HAP-1 (cell line): ENCODE results near the gene DLG4.

Experiments used
- DNase-seq, 2 experiments: peaks; one replicate each; pipeline ENCODE4 v3.0.0-alpha.2; 2016 to 2020; ENCODE audit warnings: low spot score in 2 of 2
- H3K27me3 ChIP-seq: fragments of 250-450 bp; sonication (Bioruptor Pico); 2 replicates; pipeline ENCODE4 v1.5.1; 2020; ENCODE audit warnings: low read depth, mild to moderate bottlenecking, moderate library complexity
- H3K36me3 ChIP-seq: fragments of 250-450 bp; sonication (Bioruptor Pico); replicated peaks from 2 replicates; pipeline ENCODE4 v1.5.1; 2020; ENCODE audit warnings: mild to moderate bottlenecking
- H3K4me1 ChIP-seq: fragments of 250-450 bp; sonication (Bioruptor Pico); 2 replicates; pipeline ENCODE4 v1.5.1; 2020; ENCODE audit warnings: mild to moderate bottlenecking
- H3K4me3 ChIP-seq: fragments of 250-450 bp; sonication (Bioruptor Pico); 2 replicates; pipeline ENCODE4 v1.5.1; 2020; ENCODE audit warnings: mild to moderate bottlenecking, moderate library complexity
- H3K9me3 ChIP-seq: fragments of 250-450 bp; sonication (Bioruptor Pico); 2 replicates; pipeline ENCODE4 v1.5.1; 2020; ENCODE audit warnings: mild to moderate bottlenecking, moderate library complexity
- in situ Hi-C: fragments of 300-500 bp; cut with MboI; formaldehyde crosslinking; loops from 3 replicates; pipeline ENCODE4 v1.14.3; 2020; ENCODE audit warnings: low sequenced_read_pairs, inconsistent platforms, mixed read lengths

The DLG4 gene

GRCh38 chr17:7241783-7242716 lies 22.4 kb upstream of the DLG4 start, which contains the start of gene GABARAP:
Gene GABARAP, minus strand, starts transcription at chr17:7242449. Its CDS starts 119 bp downstream, at chr17:7242330.
- peaks cover 19% of the 10 kb centered on the region for H3K4me1 ChIP-seq
- in situ Hi-C loops, result loop anchor here (10.0 to 25.0 kb wide), 2 partner anchors 243 to 920 kb away; partner anchors contain the start of genes PER1, POLR2A, SLC35G6 and VAMP2
- peak; percentile 74 to 95 for DNase-seq
- peak within 1 kb of the TSS; percentile 71 for H3K4me3 ChIP-seq
- H3K9me3 ChIP-seq, result no peaks in the 10 kb centered on the region; the same call in 1 of the 2 replicates
- H3K36me3 ChIP-seq, result peaks cover 61% of the 10 kb centered on the region
- no peaks in the 10 kb centered on the region for H3K27me3 ChIP-seq

- in situ Hi-C loops, result loop anchor here (10.0 to 25.0 kb wide), 2 partner anchors 244 to 921 kb away; partner anchors contain the start of genes PER1, POLR2A, SLC35G6 and VAMP2
- H3K9me3 ChIP-seq, result no peaks in the 10 kb centered on the region; the same call in 1 of the 2 replicates
Observed at GRCh38 chr17:7241090-7241733, 21.6 kb upstream of the DLG4 start.

GRCh38 chr17:7240375-7240774 lies 20.7 kb upstream of the DLG4 start:
- Histone ChIP-seq H3K27me3 (no peaks in the 10 kb centered on the region), H3K9me3 (no peaks in the 10 kb centered on the region; the same call in 1 of the 2 replicates), H3K36me3 (peaks cover 61% of the 10 kb centered on the region), H3K4me3 (peak overlapping the region; percentile 6; the same call in 1 of the 2 replicates), H3K4me1 (peaks cover 19% of the 10 kb centered on the region)
- in situ Hi-C loops, result loop anchor here (10.0 to 25.0 kb wide), 2 partner anchors 244 to 922 kb away; partner anchors contain the start of genes PER1, POLR2A, SLC35G6 and VAMP2
- no peak for DNase-seq

More at GRCh38 chr17:7241090-7241733, 21.6 kb upstream of the DLG4 start:
- Histone ChIP-seq H3K36me3 (peaks cover 61% of the 10 kb centered on the region), H3K4me1 (peaks cover 19% of the 10 kb centered on the region), H3K27me3 (no peaks in the 10 kb centered on the region), H3K4me3 (peak overlapping the region; percentile 71)
- no peak for DNase-seq

- DNase-seq, result peak; percentile 99
- H3K9me3 ChIP-seq, result no peaks in the 10 kb centered on the region; the same call in 1 of the 2 replicates
- H3K4me3 ChIP-seq, result peak within 1 kb of the TSS; percentile 95
- no peaks in the 10 kb centered on the region for H3K27me3 ChIP-seq
- in situ Hi-C loops, result loop anchor here (10.0 to 25.0 kb wide), 2 partner anchors 245 to 923 kb away; partner anchors contain the start of genes PER1, POLR2A, SLC35G6 and VAMP2
- peaks cover 23% of the 10 kb centered on the region for H3K4me1 ChIP-seq
- H3K36me3 ChIP-seq, result peaks cover 63% of the 10 kb centered on the region
Observed at GRCh38 chr17:7239091-7240027, 19.7 kb upstream of the DLG4 start, which contains the start of gene PHF23. Gene PHF23, minus strand, starts transcription at chr17:7239457. Its CDS starts 178 bp downstream, at chr17:7239279.

GRCh38 chr17:7238420-7239090 lies 18.9 kb upstream of the DLG4 start:
- no peaks in the 10 kb centered on the region; the same call in 1 of the 2 replicates for H3K9me3 ChIP-seq
- in situ Hi-C loops, result loop anchor here (25.0 kb wide), 1 partner anchor 924 kb away; the partner anchor contains the start of genes PER1 and VAMP2
- H3K36me3 ChIP-seq, result peaks cover 56% of the 10 kb centered on the region
- H3K4me1 ChIP-seq, result peaks cover 23% of the 10 kb centered on the region
- no peaks in the 10 kb centered on the region for H3K27me3 ChIP-seq
- peak overlapping the region; percentile 95 for H3K4me3 ChIP-seq
- peak in 1 of 2 experiments; percentile 47 for DNase-seq

- peak; percentile 53 to 90 for DNase-seq
- H3K27me3 ChIP-seq, result no peaks in the 10 kb centered on the region
- in situ Hi-C loops, result loop anchor here (25.0 kb wide), 1 partner anchor 924 kb away; the partner anchor contains the start of genes PER1 and VAMP2
- peak overlapping the region; percentile 95 for H3K4me3 ChIP-seq
- no peaks in the 10 kb centered on the region; the same call in 1 of the 2 replicates for H3K9me3 ChIP-seq
- peaks cover 52% of the 10 kb centered on the region for H3K36me3 ChIP-seq
- H3K4me1 ChIP-seq, result peaks cover 20% of the 10 kb centered on the region
Observed at GRCh38 chr17:7237761-7238419, 18.3 kb upstream of the DLG4 start.

GRCh38 chr17:7237266-7237760 lies 17.7 kb upstream of the DLG4 start:
- peak overlapping the region; percentile 95 for H3K4me3 ChIP-seq
- no peaks in the 10 kb centered on the region; the same call in 1 of the 2 replicates for H3K9me3 ChIP-seq
- no peak for DNase-seq
- peaks cover 52% of the 10 kb centered on the region for H3K36me3 ChIP-seq
- H3K4me1 ChIP-seq, result peaks cover 24% of the 10 kb centered on the region
- H3K27me3 ChIP-seq, result no peaks in the 10 kb centered on the region
- in situ Hi-C loops, result loop anchor here (25.0 kb wide), 1 partner anchor 925 kb away; the partner anchor contains the start of genes PER1 and VAMP2

GRCh38 chr17:7236808-7237207 lies 17.2 kb upstream of the DLG4 start:
- in situ Hi-C loops, result loop anchor here (25.0 kb wide), 1 partner anchor 925 kb away; the partner anchor contains the start of genes PER1 and VAMP2
- Histone ChIP-seq H3K36me3 (peaks cover 52% of the 10 kb centered on the region), H3K9me3 (no peaks in the 10 kb centered on the region; the same call in 1 of the 2 replicates), H3K4me3 (no peak overlapping the region), H3K4me1 (peaks cover 27% of the 10 kb centered on the region), H3K27me3 (no peaks in the 10 kb centered on the region)
- no peak for DNase-seq

GRCh38 chr17:7235693-7236665 lies 16.3 kb upstream of the DLG4 start:
- in situ Hi-C loops, result loop anchor here (25.0 kb wide), 1 partner anchor 926 kb away; the partner anchor contains the start of genes PER1 and VAMP2
- peaks cover 23% of the 10 kb centered on the region for H3K4me1 ChIP-seq

More at GRCh38 chr17:7235693-7236665, 16.3 kb upstream of the DLG4 start:
- Histone ChIP-seq H3K4me3 (no peak overlapping the region), H3K9me3 (no peaks in the 10 kb centered on the region; the same call in 1 of the 2 replicates), H3K36me3 (peaks cover 47% of the 10 kb centered on the region), H3K27me3 (no peaks in the 10 kb centered on the region)
- peak in 1 of 2 experiments; percentile 6 for DNase-seq
